ENCODE data around the gene CHRM4. TPM values are rescaled to one million over a fixed set of nuclear protein-coding genes. Genes with fewer than 3 reads are reported as not detected.

The CHRM4 gene
- total RNA-seq, 2 donors from 2014 or later, result 0.28 TPM; not detected in 1

DNA sequence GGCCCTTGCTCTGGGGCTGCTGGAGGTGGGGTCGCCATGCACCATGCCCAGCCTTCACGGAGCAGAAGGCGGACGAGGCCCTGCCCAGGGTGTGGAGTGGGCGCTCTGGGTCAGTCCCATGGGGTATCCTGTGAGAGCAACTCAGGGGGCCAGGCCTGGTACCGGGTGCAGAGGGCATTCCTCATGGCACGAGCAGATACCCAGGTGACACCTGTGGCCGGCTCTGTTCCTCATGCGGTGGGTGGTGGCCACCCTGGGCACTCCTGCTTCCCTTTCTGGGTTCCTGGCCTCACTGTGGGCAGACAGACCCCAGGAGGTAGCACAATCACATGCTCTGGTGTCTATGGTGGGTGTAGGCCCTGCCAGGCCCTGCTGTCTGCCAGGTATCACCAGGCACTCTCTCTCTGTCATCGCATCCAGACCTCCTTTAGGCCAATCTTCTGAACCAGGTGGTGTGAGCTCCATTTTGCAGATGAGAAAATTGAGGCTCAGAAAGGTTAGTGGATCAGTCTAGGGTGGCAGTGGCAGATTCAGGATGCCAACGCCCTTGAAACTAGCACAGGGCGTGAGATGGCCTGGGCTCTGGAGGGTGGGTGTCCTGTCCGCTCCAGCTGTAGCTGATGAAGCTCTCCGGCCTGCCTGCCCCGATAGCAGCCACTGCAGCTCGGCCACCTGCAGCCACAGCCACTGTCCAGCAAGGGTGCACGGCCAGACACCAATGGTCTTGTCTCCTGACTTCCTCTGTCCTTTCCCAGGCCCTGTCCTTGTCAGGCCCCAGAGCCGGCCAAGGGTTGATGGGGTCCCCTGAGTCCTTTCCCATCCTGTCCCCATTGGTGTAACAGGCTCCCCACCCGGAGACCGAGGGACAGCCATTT is 29.2 kb downstream of the CHRM4 start:
- no peaks in the 10 kb centered on the region for H3K9me3 ChIP-seq
- no peaks in the 10 kb centered on the region for H3K36me3 ChIP-seq
- no peak for DNase-seq (ENCODE audit: low spot score)
- peaks cover 5 to 80% of the 10 kb centered on the region in 2 donors for H3K4me1 ChIP-seq
- H3K4me3 ChIP-seq, result peak overlapping the region; percentile 38 to 52
- peak overlapping the region; percentile 88 to 90 for H3K27ac ChIP-seq
- TF ChIP-seq, protein P1, sequence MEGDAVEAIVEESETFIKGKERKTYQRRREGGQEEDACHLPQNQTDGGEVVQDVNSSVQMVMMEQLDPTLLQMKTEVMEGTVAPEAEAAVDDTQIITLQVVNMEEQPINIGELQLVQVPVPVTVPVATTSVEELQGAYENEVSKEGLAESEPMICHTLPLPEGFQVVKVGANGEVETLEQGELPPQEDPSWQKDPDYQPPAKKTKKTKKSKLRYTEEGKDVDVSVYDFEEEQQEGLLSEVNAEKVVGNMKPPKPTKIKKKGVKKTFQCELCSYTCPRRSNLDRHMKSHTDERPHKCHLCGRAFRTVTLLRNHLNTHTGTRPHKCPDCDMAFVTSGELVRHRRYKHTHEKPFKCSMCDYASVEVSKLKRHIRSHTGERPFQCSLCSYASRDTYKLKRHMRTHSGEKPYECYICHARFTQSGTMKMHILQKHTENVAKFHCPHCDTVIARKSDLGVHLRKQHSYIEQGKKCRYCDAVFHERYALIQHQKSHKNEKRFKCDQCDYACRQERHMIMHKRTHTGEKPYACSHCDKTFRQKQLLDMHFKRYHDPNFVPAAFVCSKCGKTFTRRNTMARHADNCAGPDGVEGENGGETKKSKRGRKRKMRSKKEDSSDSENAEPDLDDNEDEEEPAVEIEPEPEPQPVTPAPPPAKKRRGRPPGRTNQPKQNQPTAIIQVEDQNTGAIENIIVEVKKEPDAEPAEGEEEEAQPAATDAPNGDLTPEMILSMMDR (IDR thresholded peaks at IDR 0.05), result no peak
- no peaks in the 10 kb centered on the region for H3K27me3 ChIP-seq

GRCh38 chr11:46361283-46362155 is 30.1 kb downstream of the CHRM4 start:
- Histone ChIP-seq H3K9me3 (no peaks in the 10 kb centered on the region), H3K27me3 (no peaks in the 10 kb centered on the region), H3K4me3 (peak overlapping the region; percentile 38 to 52), H3K27ac (peak overlapping the region; percentile 88 to 90), H3K4me1 (peaks cover 5 to 76% of the 10 kb centered on the region in 2 donors), H3K36me3 (no peaks in the 10 kb centered on the region)
- TF ChIP-seq, protein P1 (IDR thresholded peaks at IDR 0.05), result no peak
- DNase-seq (ENCODE audit: low spot score), result peak; percentile 80

- DNase-seq (ENCODE audit: low spot score), result no peak
- Histone ChIP-seq H3K4me1 (peaks cover 5 to 69% of the 10 kb centered on the region in 2 donors), H3K36me3 (no peaks in the 10 kb centered on the region), H3K9me3 (no peaks in the 10 kb centered on the region), H3K27ac (peak overlapping the region; percentile 88 to 90), H3K27me3 (no peaks in the 10 kb centered on the region), H3K4me3 (peak overlapping the region in 1 of 2 donors; percentile 52)
- TF ChIP-seq, protein P1 (IDR thresholded peaks at IDR 0.05), result no peak
Measured at GRCh38 chr11:46360878-46361277, 30.7 kb downstream of the CHRM4 start.

DNA sequence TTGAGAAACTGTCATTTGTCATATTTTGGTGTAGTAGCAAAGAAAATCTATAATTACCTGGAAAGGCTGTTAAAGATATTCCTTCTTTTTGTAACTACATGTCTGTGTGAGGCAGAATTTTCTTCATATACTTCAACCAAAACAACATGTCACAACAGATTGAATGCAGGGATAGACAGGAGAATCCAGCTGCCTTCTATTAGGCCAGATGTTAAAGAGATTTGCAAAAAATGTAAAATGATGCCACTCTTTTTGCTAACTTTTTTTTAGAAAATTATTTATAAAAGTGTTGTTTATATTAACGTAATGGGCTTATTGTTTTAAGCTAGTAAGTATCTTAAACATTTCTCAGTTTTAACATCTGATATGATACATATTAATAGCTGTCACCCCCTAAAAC is 31.6 kb downstream of the CHRM4 start:
- Histone ChIP-seq H3K4me3 (no peak overlapping the region), H3K27me3 (no peaks in the 10 kb centered on the region), H3K9me3 (no peaks in the 10 kb centered on the region), H3K27ac (peak overlapping the region; percentile 88 to 90), H3K36me3 (no peaks in the 10 kb centered on the region), H3K4me1 (peaks cover 5 to 60% of the 10 kb centered on the region in 2 donors)
- DNase-seq (ENCODE audit: low spot score), result no peak
- TF ChIP-seq, protein P1 (IDR thresholded peaks at IDR 0.05), result no peak

DNA sequence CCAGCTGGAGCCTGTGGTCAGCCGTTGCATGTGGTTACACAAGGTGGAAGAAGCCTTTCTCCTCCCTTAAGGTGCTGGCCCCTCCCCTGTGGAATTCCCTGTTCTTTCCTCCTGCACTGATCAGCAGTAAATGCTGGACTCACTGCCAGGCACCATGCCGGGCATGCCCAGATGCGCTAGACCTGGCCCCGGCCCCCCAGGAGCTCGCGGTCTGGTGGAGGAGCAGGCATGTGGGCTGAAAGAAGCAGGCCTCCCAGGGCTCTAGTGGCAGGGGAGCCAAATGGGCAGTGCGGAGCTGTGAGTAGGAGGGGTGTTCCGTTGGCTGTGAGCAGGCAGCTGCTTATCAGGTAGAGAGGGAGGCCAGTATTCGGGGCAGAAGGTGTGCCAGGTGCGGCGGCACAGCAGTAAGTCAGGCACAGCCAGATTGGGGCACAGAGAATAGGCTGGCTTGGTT is 34.1 kb downstream of the CHRM4 start:
- TF ChIP-seq, protein P1 (IDR thresholded peaks at IDR 0.05), result no peak
- no peaks in the 10 kb centered on the region for H3K36me3 ChIP-seq
- no peak overlapping the region for H3K4me3 ChIP-seq
- H3K27me3 ChIP-seq, result no peaks in the 10 kb centered on the region
- peak overlapping the region; percentile 6 to 20 for H3K27ac ChIP-seq
- DNase-seq (ENCODE audit: low spot score), result no peak
- peaks cover 0 to 52% of the 10 kb centered on the region in 2 donors for H3K4me1 ChIP-seq
- no peaks in the 10 kb centered on the region for H3K9me3 ChIP-seq
